ENCODE results near the gene SORBS1. TPM values are rescaled to one million over a fixed set of nuclear protein-coding genes. Genes with fewer than 3 reads are reported as not detected.

The SORBS1 gene
- total and polyA plus RNA-seq, 4 donors: 13.1 to 68.9 (median 44.0) TPM

- TF ChIP-seq CTCF (IDR thresholded peaks at IDR 0.05; ENCODE audit: control extremely low read depth, extremely low read depth): no peak
- H3K4me1 ChIP-seq (ENCODE audit: control insufficient read depth in 5 of 5, insufficient read depth in 5 of 5, low read length in 5 of 5): peaks cover 0 to 6% (median 3%) of the 10 kb centered on the region in 5 donors
- ATAC-seq (ENCODE audit: insufficient read depth, low FRiP score) (no peak), DNase-seq (peak in 2 of 3 donors; percentile 50 to 66)
- WGBS, 2 donors: 71 to 73% methylated on average over 3 of the region's 3 CpGs
- H3K27me3 ChIP-seq (ENCODE audit: control insufficient read depth in 3 of 3, insufficient read depth in 3 of 3, low read length in 2 of 3): no peaks in the 10 kb centered on the region
- H3K9me3 ChIP-seq (ENCODE audit: control insufficient read depth in 4 of 4, insufficient read depth in 3 of 4, low read length in 3 of 4): no peaks in the 10 kb centered on the region
- H3K4me3 ChIP-seq: no peak overlapping the region
- no peak overlapping the region for H3K27ac ChIP-seq (ENCODE audit: low read depth in 1 of 2, low read length in 1 of 2)
- H3K36me3 ChIP-seq (ENCODE audit: control insufficient read depth in 4 of 4, insufficient read depth in 4 of 4, low read length in 4 of 4): peaks cover 0 to 28% (median 6%) of the 10 kb centered on the region in 4 donors
- no peak overlapping the region for H3K9ac ChIP-seq (ENCODE audit: insufficient read depth in 1 of 2, low read length in 2 of 2)
These were observed 219.4 kb downstream of the SORBS1 start for GRCh38 chr10:95341716-95342130.

- ATAC-seq (ENCODE audit: insufficient read depth, low FRiP score): no peak
- TF ChIP-seq CTCF (IDR thresholded peaks at IDR 0.05; ENCODE audit: control extremely low read depth, extremely low read depth): no peak
These were observed 221.3 kb downstream of the SORBS1 start for GRCh38 chr10:95339863-95340262.

DNA sequence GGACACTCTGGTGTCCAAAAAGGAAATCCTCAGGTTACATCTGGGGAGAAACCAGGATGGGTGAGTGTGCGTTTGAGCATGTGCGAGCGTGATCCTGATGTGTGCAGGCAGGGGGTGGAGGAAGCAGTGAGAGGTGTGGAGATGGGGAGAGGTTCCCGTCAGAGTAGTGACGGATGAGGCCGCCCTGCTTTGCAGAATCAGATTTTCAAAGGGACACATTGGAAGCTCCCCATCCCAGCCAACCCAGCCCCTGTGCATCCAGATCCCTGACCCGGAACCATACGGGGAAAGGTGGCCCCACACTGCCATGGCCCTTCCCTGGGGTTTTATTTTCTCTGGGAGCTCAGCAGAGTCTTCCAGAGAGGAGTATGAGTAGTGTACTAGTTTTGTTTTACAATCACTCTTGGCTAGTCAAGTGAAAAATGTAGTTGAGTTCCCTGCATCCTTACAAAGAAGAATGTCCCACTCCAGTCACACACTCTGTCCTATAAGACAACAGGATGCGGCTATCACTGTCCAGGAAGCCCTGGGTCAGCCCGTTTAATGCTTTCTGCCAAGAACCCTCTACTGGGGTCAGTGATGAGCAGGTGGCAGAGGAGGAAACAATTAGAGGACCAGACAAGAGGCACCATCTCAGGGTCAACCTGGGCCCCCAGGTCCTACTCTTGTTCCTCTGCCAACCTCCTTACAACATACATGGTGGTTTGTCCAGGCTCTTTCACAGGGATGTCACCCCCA lies 223.6 kb downstream of the SORBS1 start:
- H3K9ac ChIP-seq (ENCODE audit: insufficient read depth in 1 of 2, low read length in 2 of 2): no peak overlapping the region

More at GRCh38 chr10:95339863-95340262, 221.3 kb downstream of the SORBS1 start:
- Histone ChIP-seq H3K36me3 (ENCODE audit: control insufficient read depth in 4 of 4, insufficient read depth in 4 of 4, low read length in 4 of 4) (peaks cover 3 to 23% (median 5%) of the 10 kb centered on the region in 4 donors), H3K27ac (ENCODE audit: low read depth in 1 of 2, low read length in 1 of 2) (no peak overlapping the region), H3K4me3 (no peak overlapping the region), H3K4me1 (ENCODE audit: control insufficient read depth in 5 of 5, insufficient read depth in 5 of 5, low read length in 5 of 5) (peaks cover 0 to 17% (median 3%) of the 10 kb centered on the region in 5 donors), H3K9ac (ENCODE audit: insufficient read depth in 1 of 2, low read length in 2 of 2) (no peak overlapping the region), H3K9me3 (ENCODE audit: control insufficient read depth in 4 of 4, insufficient read depth in 3 of 4, low read length in 3 of 4) (no peaks in the 10 kb centered on the region), H3K27me3 (ENCODE audit: control insufficient read depth in 3 of 3, insufficient read depth in 3 of 3, low read length in 2 of 3) (no peaks in the 10 kb centered on the region)
- 97 to 100% methylated on average over 1 of the region's 1 CpG for WGBS, 2 donors
- no peak for DNase-seq

More for the DNA sequence above, 223.6 kb downstream of the SORBS1 start:
- Histone ChIP-seq H3K27ac (ENCODE audit: low read depth in 1 of 2, low read length in 1 of 2) (peak overlapping the region in 1 of 2 donors; percentile 46), H3K27me3 (ENCODE audit: control insufficient read depth in 3 of 3, insufficient read depth in 3 of 3, low read length in 2 of 3) (no peaks in the 10 kb centered on the region), H3K9me3 (ENCODE audit: control insufficient read depth in 4 of 4, insufficient read depth in 3 of 4, low read length in 3 of 4) (no peaks in the 10 kb centered on the region), H3K36me3 (ENCODE audit: control insufficient read depth in 4 of 4, insufficient read depth in 4 of 4, low read length in 4 of 4) (peaks cover 3 to 24% (median 6%) of the 10 kb centered on the region in 4 donors), H3K4me1 (ENCODE audit: control insufficient read depth in 5 of 5, insufficient read depth in 5 of 5, low read length in 5 of 5) (peaks cover 0 to 24% (median 3%) of the 10 kb centered on the region in 5 donors), H3K4me3 (no peak overlapping the region)
- no peak for ATAC-seq (ENCODE audit: insufficient read depth, low FRiP score)
- no peak for TF ChIP-seq CTCF (IDR thresholded peaks at IDR 0.05; ENCODE audit: control extremely low read depth, extremely low read depth)
- DNase-seq: no peak
- WGBS, 2 donors: 88 to 93% methylated on average over 10 of the region's 10 CpGs

Measured in lung (tissue), 12 donors.